GM12873 (cell line): ENCODE data around the gene NLRC3.

Source experiments
- CTCF ChIP-seq: IDR thresholded peaks from 2 replicates; pipeline ENCODE4 v1.5.1; 2012; ENCODE audit warnings: low read depth, mild to moderate bottlenecking, moderate library complexity, low read length, control low read depth; ENCODE audit not compliant: insufficient read depth; ENCODE audit errors: missing control alignments

Gene NLRC3

GRCh38 chr16:3564889-3565141, 12.4 kb downstream of the NLRC3 start:
- TF ChIP-seq CTCF, result no peak

DNA sequence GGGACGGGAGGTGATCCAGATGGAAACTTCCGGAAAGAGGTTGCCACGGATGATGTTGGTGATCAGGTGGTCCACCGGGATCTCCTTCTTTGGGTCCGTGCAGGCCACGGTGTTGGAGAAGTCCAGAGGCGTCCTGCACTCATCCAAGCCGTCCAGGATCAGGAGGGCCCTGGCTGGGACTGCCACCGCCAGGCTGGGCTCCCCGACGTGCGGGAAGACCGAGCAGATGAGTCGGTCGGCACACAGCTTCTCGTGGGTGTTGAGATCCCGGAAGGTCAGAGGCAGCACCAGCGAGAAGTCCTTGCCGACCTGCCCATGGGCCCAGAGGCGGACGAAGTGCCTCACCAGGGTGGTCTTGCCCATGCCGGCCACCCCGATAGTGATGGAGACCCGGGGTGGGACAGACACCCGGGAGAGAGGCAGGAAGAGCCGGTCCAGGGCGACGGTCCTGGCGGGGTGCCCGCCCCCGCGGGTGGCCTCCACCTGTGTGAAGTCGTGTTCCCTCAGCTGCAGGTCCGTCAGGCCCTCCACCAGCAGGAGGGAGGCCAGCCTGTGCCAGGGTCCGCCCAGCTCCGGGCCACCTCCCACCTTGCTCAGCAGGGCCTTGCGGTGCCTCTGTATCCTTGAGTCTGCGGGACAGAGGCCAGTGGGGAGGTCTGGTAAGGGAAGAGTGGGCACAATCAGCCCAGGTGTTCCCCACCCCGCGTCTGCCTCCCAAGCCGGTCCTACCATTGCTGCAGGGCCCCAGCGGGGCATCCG, 12.9 kb downstream of the NLRC3 start:
- TF ChIP-seq CTCF, result no peak

- no peak for TF ChIP-seq CTCF
These were observed 14.2 kb downstream of the NLRC3 start for GRCh38 chr16:3562914-3563480.

DNA sequence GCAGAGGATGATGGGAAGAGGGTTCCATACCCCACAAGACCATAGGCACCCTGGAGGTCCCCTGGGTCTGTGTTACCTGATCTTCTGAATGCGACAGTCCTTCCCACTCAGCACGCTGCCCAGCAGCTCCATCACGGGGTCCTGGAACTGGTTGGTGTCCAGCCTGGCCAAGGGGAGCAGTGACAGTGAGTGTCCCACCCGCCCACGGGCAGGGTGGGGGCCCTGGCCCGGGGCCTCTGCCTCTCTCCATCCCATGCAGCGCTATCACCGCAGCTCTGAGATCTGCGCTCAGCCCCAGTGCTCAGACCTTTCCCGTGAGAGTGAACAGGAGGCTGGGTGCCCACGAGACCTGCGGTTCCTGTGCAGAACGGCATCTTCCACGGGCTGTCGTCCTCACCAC, 15.6 kb downstream of the NLRC3 start:
- TF ChIP-seq CTCF, result no peak

DNA sequence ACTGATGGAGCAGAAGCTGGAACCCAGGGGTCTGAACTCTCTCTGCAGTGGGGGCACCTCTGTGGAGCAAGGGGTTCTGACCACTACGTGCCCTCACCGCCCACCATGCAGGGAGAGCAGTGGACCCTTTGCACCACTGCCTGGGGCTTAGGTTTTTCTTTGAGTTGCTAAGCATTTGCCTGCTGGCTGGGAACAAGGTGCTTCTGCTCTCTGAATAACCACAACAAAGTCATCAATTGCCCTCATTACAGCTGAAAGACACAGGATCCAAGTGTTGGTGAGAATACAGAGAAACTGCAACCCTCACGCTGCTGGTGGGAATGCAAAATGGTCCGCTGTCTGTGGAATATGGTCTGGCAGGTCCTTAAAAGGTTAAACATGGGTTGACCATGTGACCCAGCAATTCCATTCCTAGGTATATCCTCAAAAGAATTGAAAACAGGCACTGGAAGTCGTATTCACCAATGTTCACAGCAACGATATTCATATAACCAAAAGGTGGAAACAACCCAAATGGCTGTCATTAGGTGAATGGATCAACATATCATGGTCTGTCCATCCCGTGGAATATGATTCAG, 22.8 kb downstream of the NLRC3 start:
- no peak for TF ChIP-seq CTCF

DNA sequence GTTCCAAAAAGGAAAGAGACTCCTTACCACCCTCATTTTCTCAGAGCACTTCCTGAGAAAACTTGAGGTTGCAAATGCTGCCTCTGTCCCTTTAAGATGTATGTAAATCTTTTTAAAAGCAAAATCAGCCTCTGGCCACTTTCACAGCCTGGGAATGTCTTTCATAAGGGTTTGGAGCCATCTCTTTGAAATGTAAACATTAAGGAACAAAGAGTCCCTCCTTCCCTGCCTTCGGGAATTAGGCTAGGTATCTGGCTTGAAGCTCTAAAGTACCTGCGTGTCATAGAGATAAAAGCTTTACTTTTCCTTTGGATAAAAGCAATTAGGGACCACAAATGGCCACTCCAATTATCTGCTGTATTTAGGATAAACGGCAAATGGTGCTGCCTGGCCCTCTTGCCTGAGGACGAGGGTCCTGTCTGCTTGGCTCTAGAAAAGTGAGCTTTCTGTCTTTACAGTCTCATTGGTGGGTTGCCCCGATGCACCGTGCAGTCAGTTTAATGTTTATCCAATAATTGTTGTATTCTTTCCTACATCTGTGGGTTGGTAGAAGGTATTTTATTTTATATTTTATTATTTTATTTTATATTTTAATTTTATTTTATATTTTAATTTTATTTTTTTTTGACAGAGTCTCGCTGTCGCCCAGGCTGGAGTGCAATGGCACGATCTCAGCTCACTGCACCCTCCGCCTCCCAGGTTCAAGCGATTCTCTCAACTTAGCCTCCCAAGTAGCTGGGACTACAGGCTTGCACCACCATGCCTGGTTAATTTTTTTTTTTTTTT, 23.9 kb downstream of the NLRC3 start:
- TF ChIP-seq CTCF, result no peak

GRCh38 chr16:3550851-3551847, 26.1 kb downstream of the NLRC3 start:
- no peak for TF ChIP-seq CTCF
